Liver (tissue), 9 donors: ENCODE measurements around the gene SMIM13. TPM values are rescaled to one million over a fixed set of nuclear protein-coding genes. Genes with fewer than 3 reads are reported as not detected.

Experiments used
- DNase-seq: peaks from one replicate; pipeline ENCODE4 v3.0.0-alpha.2; 2017; ENCODE audit warnings: low spot score
- H3K27ac ChIP-seq, 2 donors: one replicate each; pipeline ENCODE4 v1.7.0; 2013; ENCODE audit warnings: inconsistent platforms in 2 of 2, low read length in 2 of 2, control low read depth in 1 of 2, low read depth in 1 of 2, mild to moderate bottlenecking in 1 of 2
- H3K27me3 ChIP-seq, 4 donors: one replicate each; pipeline versions ENCODE4 v1.6.1 to v1.7.0; 2013; ENCODE audit warnings: low read length in 3 of 4, inconsistent platforms in 1 of 4, mild to moderate bottlenecking in 1 of 4, moderate library complexity in 1 of 4; ENCODE audit not compliant: control insufficient read depth in 4 of 4, insufficient read depth in 4 of 4
- H3K36me3 ChIP-seq, 4 donors: one replicate each; pipeline versions ENCODE4 v1.6.1 to v1.7.0; 2013; ENCODE audit warnings: low read length in 3 of 4, mild to moderate bottlenecking in 3 of 4, low read depth in 1 of 4, moderate library complexity in 1 of 4; ENCODE audit not compliant: control insufficient read depth in 4 of 4, insufficient read depth in 3 of 4
- H3K4me1 ChIP-seq, 4 donors: one replicate each; pipeline versions ENCODE4 v1.6.1 to v1.7.0; 2013; ENCODE audit warnings: low read length in 3 of 4, mild to moderate bottlenecking in 3 of 4, moderate library complexity in 1 of 4; ENCODE audit not compliant: control insufficient read depth in 4 of 4, insufficient read depth in 4 of 4
- H3K4me3 ChIP-seq, 3 donors: one replicate each; pipeline versions ENCODE4 v1.6.1 to v1.7.0; 2013; ENCODE audit warnings: low read length in 3 of 3, control low read depth in 1 of 3, low read depth in 1 of 3, mild to moderate bottlenecking in 1 of 3
- H3K9ac ChIP-seq, 2 donors: one replicate each; pipeline ENCODE4 v1.7.0; 2013; ENCODE audit warnings: low read length in 2 of 2, mild to moderate bottlenecking in 2 of 2, moderate library complexity in 2 of 2, control low read depth in 1 of 2, low read depth in 1 of 2
- H3K9me3 ChIP-seq, 4 donors: one replicate each; pipeline versions ENCODE4 v1.6.1 to v1.7.0; 2013; ENCODE audit warnings: low read length in 3 of 4; ENCODE audit not compliant: control insufficient read depth in 4 of 4
- ATF3 ChIP-seq: IDR thresholded peaks from 2 replicates; pipeline ENCODE4 v1.6.1; 2016; ENCODE audit warnings: antibody characterized with exemption
- CTCF ChIP-seq: fragments of 150-350 bp; IDR thresholded peaks from 2 replicates; pipeline ENCODE4 v1.5.1; 2017; ENCODE audit warnings: improper control_type of control experiment, low read depth, low read length; ENCODE audit not compliant: missing input control
- EGR1 ChIP-seq, 2 donors: IDR thresholded peaks; 2 replicates each; pipeline ENCODE4 v1.6.1; 2016 to 2018; ENCODE audit warnings: antibody characterized with exemption in 2 of 2, low read depth in 2 of 2
- FOXA1 ChIP-seq: IDR thresholded peaks from 2 replicates; pipeline ENCODE4 v1.6.1; 2016; ENCODE audit warnings: antibody characterized with exemption
- FOXA2 ChIP-seq: IDR thresholded peaks from 2 replicates; pipeline ENCODE4 v1.6.1; 2016; ENCODE audit warnings: antibody characterized with exemption
- GABPA ChIP-seq, 2 donors: IDR thresholded peaks in 1 of 2; conservative IDR thresholded peaks in 1 of 2; 2 replicates each; pipeline ENCODE4 v1.6.1; 2016; ENCODE audit warnings: antibody characterized with exemption in 2 of 2, mild to moderate bottlenecking in 1 of 2, moderate library complexity in 1 of 2
- HNF4A ChIP-seq, 2 donors: conservative IDR thresholded peaks; 2 replicates each; pipeline ENCODE4 v1.6.1; 2016; ENCODE audit warnings: antibody characterized with exemption in 2 of 2, mild to moderate bottlenecking in 2 of 2
- HNF4G ChIP-seq: IDR thresholded peaks from 2 replicates; pipeline ENCODE4 v1.6.1; 2016; ENCODE audit warnings: antibody characterized with exemption
- JUND ChIP-seq, 2 donors: IDR thresholded peaks; 2 replicates each; pipeline ENCODE4 v1.6.1; 2016; ENCODE audit warnings: antibody characterized with exemption in 2 of 2
- MAX ChIP-seq: IDR thresholded peaks from 2 replicates; pipeline ENCODE4 v1.6.1; 2016; ENCODE audit warnings: antibody characterized with exemption
- NR2F2 ChIP-seq: IDR thresholded peaks from 2 replicates; pipeline ENCODE4 v1.6.1; 2016; ENCODE audit warnings: antibody characterized with exemption
- RAD21 ChIP-seq, 2 donors: IDR thresholded peaks; 2 replicates each; pipeline ENCODE4 v1.6.1; 2016; ENCODE audit warnings: antibody characterized with exemption in 2 of 2, mild to moderate bottlenecking in 2 of 2
- RXRA ChIP-seq, 2 donors: IDR thresholded peaks; 2 replicates each; pipeline ENCODE4 v1.6.1; 2017 to 2018; ENCODE audit warnings: antibody characterized with exemption in 2 of 2, mild to moderate bottlenecking in 1 of 2
- SP1 ChIP-seq: IDR thresholded peaks from 2 replicates; pipeline ENCODE4 v1.6.1; 2018; ENCODE audit warnings: antibody characterized with exemption, mild to moderate bottlenecking
- TAF1 ChIP-seq: conservative IDR thresholded peaks from 2 replicates; pipeline ENCODE4 v1.6.1; 2016; ENCODE audit warnings: antibody characterized with exemption, mild to moderate bottlenecking
- YY1 ChIP-seq: IDR thresholded peaks from 2 replicates; pipeline ENCODE4 v1.6.1; 2016; ENCODE audit warnings: antibody characterized with exemption, mild to moderate bottlenecking
- WGBS: extraction: QIAGEN DNeasy Blood & Tissue Kit; methylation state at CpG from one replicate; pipeline ENCODE4 v1.1.7; 2013; 5-methylcytosine and 5-hydroxymethylcytosine counted together
- polyA plus RNA-seq, 2 donors: library from polyadenylated mRNA; stranded (reverse) in 1 of 2; unstranded in 1 of 2; fragments of 200-250 nt in 1 of 2; fragments of >200 nt in 1 of 2; fragmentation: Nextera tagmentation in 1 of 2; extraction: Ambion mirVana in 1 of 2; gene quantifications; one replicate each; pipeline versions ENCODE4 v1.2.1 to v1.2.3, GENCODE V29; 2013 to 2015
- total RNA-seq, 2 donors: library from RNA; depleted of rRNA; stranded (reverse); fragments of >200 nt; gene quantifications; one replicate each; pipeline ENCODE4 v1.2.3, GENCODE V29; 2014
- TF ChIP-seq, protein P1 (sequence below): IDR thresholded peaks from 2 replicates; pipeline ENCODE4 v1.6.1; 2016; ENCODE audit warnings: antibody characterized with exemption
- TF ChIP-seq, protein P2 (sequence below): IDR thresholded peaks from 2 replicates; pipeline ENCODE4 v1.6.1; 2016; ENCODE audit warnings: antibody characterized with exemption, mild to moderate bottlenecking
- donor health status: healthy.
- donor health status: healthy.
- donor health status: healthy.
- donor health status: healthy.
- donor health status: healthy.

SMIM13 gene
- total and polyA plus RNA-seq, 4 donors = 2.8 to 9.0 (median 5.8) TPM

DNA sequence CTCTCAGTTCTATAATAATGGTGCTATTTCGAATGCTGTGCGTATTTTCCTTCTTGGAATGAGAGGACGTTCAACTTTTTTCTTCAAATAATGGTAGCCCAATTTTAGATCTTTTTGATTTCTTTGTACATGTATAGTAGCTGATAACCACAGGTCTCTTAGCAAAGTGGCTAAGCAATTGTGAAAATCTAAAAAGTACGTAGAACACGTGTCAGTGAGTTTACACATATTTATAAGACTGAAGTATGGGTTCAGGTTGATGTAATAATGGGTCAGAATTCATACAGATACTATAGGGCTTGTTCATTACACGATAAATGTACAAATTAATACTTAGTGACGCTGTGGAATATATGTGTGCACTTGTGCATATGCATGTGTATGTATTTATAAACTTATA lies 1.3 kb downstream of the SMIM13 start:
- Histone ChIP-seq H3K36me3 (no peaks in the 10 kb centered on the region), H3K9me3 (no peaks in the 10 kb centered on the region), H3K9ac (peak overlapping the region in 1 of 2 donors; percentile 67), H3K27ac (peak overlapping the region; percentile 86 to 97), H3K4me1 (peaks cover 4 to 14% (median 12%) of the 10 kb centered on the region in 4 donors), H3K27me3 (no peaks in the 10 kb centered on the region), H3K4me3 (peak overlapping the region; percentile 80 to 96 (median 86))
- no peak for DNase-seq
- TF ChIP-seq JUND (IDR thresholded peaks at IDR 0.05) (no peak), CTCF (no peak), HNF4G (no peak), FOXA1 (no peak), RXRA (IDR thresholded peaks at IDR 0.05) (no peak), EGR1 (IDR thresholded peaks at IDR 0.05; ENCODE audit: low read depth in 2 of 2) (no peak), MAX (no peak), TAF1 (no peak), GABPA (IDR thresholded peaks at IDR 0.05 in 1 of 2, conservative IDR thresholded peaks at IDR 0.05 in 1 of 2) (no peak), FOXA2 (no peak), ATF3 (no peak), SP1 (no peak), YY1 (no peak), NR2F2 (no peak), RAD21 (IDR thresholded peaks at IDR 0.05) (no peak), HNF4A (conservative IDR thresholded peaks at IDR 0.05) (no peak)
- TF ChIP-seq, protein P1, sequence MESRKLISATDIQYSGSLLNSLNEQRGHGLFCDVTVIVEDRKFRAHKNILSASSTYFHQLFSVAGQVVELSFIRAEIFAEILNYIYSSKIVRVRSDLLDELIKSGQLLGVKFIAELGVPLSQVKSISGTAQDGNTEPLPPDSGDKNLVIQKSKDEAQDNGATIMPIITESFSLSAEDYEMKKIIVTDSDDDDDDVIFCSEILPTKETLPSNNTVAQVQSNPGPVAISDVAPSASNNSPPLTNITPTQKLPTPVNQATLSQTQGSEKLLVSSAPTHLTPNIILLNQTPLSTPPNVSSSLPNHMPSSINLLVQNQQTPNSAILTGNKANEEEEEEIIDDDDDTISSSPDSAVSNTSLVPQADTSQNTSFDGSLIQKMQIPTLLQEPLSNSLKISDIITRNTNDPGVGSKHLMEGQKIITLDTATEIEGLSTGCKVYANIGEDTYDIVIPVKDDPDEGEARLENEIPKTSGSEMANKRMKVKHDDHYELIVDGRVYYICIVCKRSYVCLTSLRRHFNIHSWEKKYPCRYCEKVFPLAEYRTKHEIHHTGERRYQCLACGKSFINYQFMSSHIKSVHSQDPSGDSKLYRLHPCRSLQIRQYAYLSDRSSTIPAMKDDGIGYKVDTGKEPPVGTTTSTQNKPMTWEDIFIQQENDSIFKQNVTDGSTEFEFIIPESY = no peak
- TF ChIP-seq, protein P2, sequence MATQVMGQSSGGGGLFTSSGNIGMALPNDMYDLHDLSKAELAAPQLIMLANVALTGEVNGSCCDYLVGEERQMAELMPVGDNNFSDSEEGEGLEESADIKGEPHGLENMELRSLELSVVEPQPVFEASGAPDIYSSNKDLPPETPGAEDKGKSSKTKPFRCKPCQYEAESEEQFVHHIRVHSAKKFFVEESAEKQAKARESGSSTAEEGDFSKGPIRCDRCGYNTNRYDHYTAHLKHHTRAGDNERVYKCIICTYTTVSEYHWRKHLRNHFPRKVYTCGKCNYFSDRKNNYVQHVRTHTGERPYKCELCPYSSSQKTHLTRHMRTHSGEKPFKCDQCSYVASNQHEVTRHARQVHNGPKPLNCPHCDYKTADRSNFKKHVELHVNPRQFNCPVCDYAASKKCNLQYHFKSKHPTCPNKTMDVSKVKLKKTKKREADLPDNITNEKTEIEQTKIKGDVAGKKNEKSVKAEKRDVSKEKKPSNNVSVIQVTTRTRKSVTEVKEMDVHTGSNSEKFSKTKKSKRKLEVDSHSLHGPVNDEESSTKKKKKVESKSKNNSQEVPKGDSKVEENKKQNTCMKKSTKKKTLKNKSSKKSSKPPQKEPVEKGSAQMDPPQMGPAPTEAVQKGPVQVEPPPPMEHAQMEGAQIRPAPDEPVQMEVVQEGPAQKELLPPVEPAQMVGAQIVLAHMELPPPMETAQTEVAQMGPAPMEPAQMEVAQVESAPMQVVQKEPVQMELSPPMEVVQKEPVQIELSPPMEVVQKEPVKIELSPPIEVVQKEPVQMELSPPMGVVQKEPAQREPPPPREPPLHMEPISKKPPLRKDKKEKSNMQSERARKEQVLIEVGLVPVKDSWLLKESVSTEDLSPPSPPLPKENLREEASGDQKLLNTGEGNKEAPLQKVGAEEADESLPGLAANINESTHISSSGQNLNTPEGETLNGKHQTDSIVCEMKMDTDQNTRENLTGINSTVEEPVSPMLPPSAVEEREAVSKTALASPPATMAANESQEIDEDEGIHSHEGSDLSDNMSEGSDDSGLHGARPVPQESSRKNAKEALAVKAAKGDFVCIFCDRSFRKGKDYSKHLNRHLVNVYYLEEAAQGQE = no peak
- WGBS = 34% methylated on average over 7 of the region's 7 CpGs
